HG03039 (cell line): Measurements from ENCODE around the gene GC.
"Not testable (repeated sequence)": the region's sequence is repeated elsewhere in the genome, so short reads cannot be mapped to it uniquely, and the experiment has no call there.

Experiments
- ATAC-seq: cut with Tn5 transposase; IDR thresholded peaks from one replicate; pipeline ENCODE4 v1.9.1; 2021; ENCODE audit warnings: mild to moderate bottlenecking, moderate library complexity; ENCODE audit not compliant: unreplicated experiment

GC gene

GRCh38 chr4:71783972-71784371 lies at the start of gene GC:
Gene GC, minus strand, starts transcription at chr4:71784079. Its CDS starts 61 bp downstream, at chr4:71784018.
- no peak for ATAC-seq

GRCh38 chr4:71833232-71833900 lies 49.5 kb upstream of the GC start:
- no peak for ATAC-seq

GRCh38 chr4:71832049-71832448 lies 48.2 kb upstream of the GC start:
- ATAC-seq = no peak

- no peak for ATAC-seq
Observed at GRCh38 chr4:71830497-71831190, 46.8 kb upstream of the GC start.

GRCh38 chr4:71828470-71828869 lies 44.6 kb upstream of the GC start:
- no peak for ATAC-seq

- ATAC-seq = no peak
Observed at GRCh38 chr4:71827826-71828225, 43.9 kb upstream of the GC start.

GRCh38 chr4:71816676-71817303 lies 32.9 kb upstream of the GC start:
- no peak for ATAC-seq

GRCh38 chr4:71814433-71814832 lies 30.6 kb upstream of the GC start:
- no peak for ATAC-seq

- not testable (repeated sequence) for ATAC-seq
Observed at GRCh38 chr4:71809805-71810204, 25.9 kb upstream of the GC start.

- ATAC-seq = no peak
Observed at GRCh38 chr4:71807469-71807868, 23.6 kb upstream of the GC start.

- not testable (repeated sequence) for ATAC-seq
Observed at GRCh38 chr4:71805230-71805629, 21.4 kb upstream of the GC start.

- not testable (repeated sequence) for ATAC-seq
Observed at GRCh38 chr4:71804017-71804697, 20.3 kb upstream of the GC start.

GRCh38 chr4:71785959-71786358 lies 2.1 kb upstream of the GC start:
- no peak for ATAC-seq

- ATAC-seq = no peak
Observed at GRCh38 chr4:71784569-71785197, 804 bp upstream of the GC start.

GRCh38 chr4:71777891-71778290 lies 6.0 kb downstream of the GC start:
- no peak for ATAC-seq

- ATAC-seq = no peak
Observed at GRCh38 chr4:71775449-71775848, 8.4 kb downstream of the GC start.

GRCh38 chr4:71774136-71774535 lies 9.7 kb downstream of the GC start:
- no peak for ATAC-seq

GRCh38 chr4:71773004-71773403 lies 10.9 kb downstream of the GC start:
- no peak for ATAC-seq

- ATAC-seq = no peak
Observed at GRCh38 chr4:71772592-71772991, 11.3 kb downstream of the GC start.

- ATAC-seq = no peak
Observed at GRCh38 chr4:71771613-71772012, 12.3 kb downstream of the GC start.

GRCh38 chr4:71769434-71769833 lies 14.4 kb downstream of the GC start:
- ATAC-seq = no peak
